WTC11 (cell line): Measurements from ENCODE around the gene DMTF1.

Experiments
- ATF2 ChIP-seq: sonication (generic); formaldehyde crosslinking; IDR thresholded peaks from 2 replicates; pipeline ENCODE4 v1.8.1; 2022; ENCODE audit warnings: low read depth, missing genetic modification reagents, borderline replicate concordance
- ATF3 ChIP-seq: sonication (generic); formaldehyde crosslinking; conservative IDR thresholded peaks from 2 replicates; pipeline ENCODE4 v1.8.1; 2022; ENCODE audit warnings: mild to moderate bottlenecking, missing genetic modification reagents
- CTCF ChIP-seq: fragments of 200-600 bp; IDR thresholded peaks from 2 replicates; pipeline ENCODE4 v1.8.0; 2022; ENCODE audit warnings: antibody characterized with exemption
- ELF4 ChIP-seq: sonication (generic); formaldehyde crosslinking; IDR thresholded peaks from 2 replicates; pipeline ENCODE4 v1.8.1; 2022; ENCODE audit warnings: low read depth, mild to moderate bottlenecking, moderate library complexity, missing genetic modification reagents
- FOXJ3 ChIP-seq: sonication (generic); formaldehyde crosslinking; IDR thresholded peaks from 2 replicates; pipeline ENCODE4 v1.9.0; 2021; ENCODE audit warnings: missing genetic modification reagents, mild to moderate bottlenecking, borderline replicate concordance
- MLX ChIP-seq: sonication (generic); formaldehyde crosslinking; IDR thresholded peaks from 2 replicates; pipeline ENCODE4 v1.8.1; 2023; ENCODE audit warnings: mild to moderate bottlenecking, missing genetic modification reagents, moderate library complexity
- MYBL2 ChIP-seq: sonication (generic); formaldehyde crosslinking; IDR thresholded peaks from 2 replicates; pipeline ENCODE4 v1.8.1; 2023; ENCODE audit warnings: mild to moderate bottlenecking, moderate library complexity, missing genetic modification reagents
- NR3C1 ChIP-seq: sonication (generic); formaldehyde crosslinking; conservative IDR thresholded peaks from 2 replicates; pipeline ENCODE4 v1.8.1; 2023; ENCODE audit warnings: low read depth, mild to moderate bottlenecking, missing genetic modification reagents
- TEAD4 ChIP-seq: sonication (generic); formaldehyde crosslinking; IDR thresholded peaks from 2 replicates; pipeline ENCODE4 v1.8.0; 2022; ENCODE audit warnings: mild to moderate bottlenecking, missing genetic modification reagents
- ZBTB21 ChIP-seq: sonication (generic); formaldehyde crosslinking; IDR thresholded peaks from 2 replicates; pipeline ENCODE4 v1.8.1; 2023; ENCODE audit warnings: mild to moderate bottlenecking, missing genetic modification reagents, borderline replicate concordance
- ZNF263 ChIP-seq: sonication (generic); formaldehyde crosslinking; IDR thresholded peaks from 2 replicates; pipeline ENCODE4 v1.8.1; 2022; ENCODE audit warnings: low read depth, mild to moderate bottlenecking, moderate library complexity, missing genetic modification reagents
- ZNF317 ChIP-seq: sonication (generic); formaldehyde crosslinking; IDR thresholded peaks from 2 replicates; pipeline ENCODE4 v1.8.1; 2023; ENCODE audit warnings: low read depth, mild to moderate bottlenecking, moderate library complexity, missing genetic modification reagents, borderline replicate concordance

- TF ChIP-seq ZNF317 (no peak), ZBTB21 (CRISPR knock-in tag) (no peak), NR3C1 (CRISPR knock-in tag) (no peak), ZNF263 (no peak), MYBL2 (CRISPR knock-in tag) (no peak), ELF4 (no peak), TEAD4 (CRISPR knock-in tag) (no peak), ATF2 (CRISPR knock-in tag) (no peak), CTCF (no peak), ATF3 (CRISPR knock-in tag) (no peak), MLX (no peak), FOXJ3 (CRISPR knock-in tag) (no peak)
Observed at GRCh38 chr7:87199700-87200450, 47.6 kb downstream of the DMTF1 start.
